PC-3 (cell line): ENCODE measurements around the gene PCDHGA5. TPM values are rescaled to one million over a fixed set of nuclear protein-coding genes. Genes with fewer than 3 reads are reported as not detected.

ENCODE experiments used
- ATAC-seq: fragments of 200-7000 bp; cut with Tn5 transposase; 2 replicates; pipeline ENCODE4 v1.9.1; 2020; ENCODE audit warnings: mild to moderate bottlenecking, moderate library complexity
- BruUV-seq: library from RNA; stranded (reverse); fragments of 400-500 nt; replicated peaks from 2 replicates; lab custom pipeline; 2021; lab: Mats Ljungman, UMichigan
- CTCF ChIA-PET: fragments of 300-600 bp; sonication (Branson Sonifier 250); formaldehyde crosslinking; loops from one replicate; lab custom pipeline; 2022; ENCODE audit warnings: antibody characterized with exemption; lab: Charles Lee
- POLR2A ChIA-PET: fragments of 300-600 bp; sonication (Branson Sonifier 250); formaldehyde crosslinking; loops from one replicate; lab custom pipeline; 2022; ENCODE audit warnings: antibody characterized with exemption; ENCODE audit not compliant: unreplicated experiment; lab: Charles Lee
- DNase-seq: peaks from one replicate; pipeline ENCODE4 v3.0.0-alpha.2; 2015
- H2AFZ ChIP-seq: fragments of 300-600 bp; sonication (generic); 2 replicates; pipeline ENCODE4 v1.6.0; 2016; ENCODE audit warnings: antibody characterized with exemption, low read length
- H3F3A ChIP-seq: fragments of 300-600 bp; sonication (generic); one replicate; pipeline ENCODE4 v1.6.0; 2017; ENCODE audit warnings: antibody characterized with exemption, low read length, control low read depth, mild to moderate bottlenecking; ENCODE audit not compliant: unreplicated experiment
- H3K27ac ChIP-seq: fragments of 300-600 bp; sonication (generic); 2 replicates; pipeline ENCODE4 v1.5.1; 2016; ENCODE audit warnings: mild to moderate bottlenecking, low read length
- H3K27me3 ChIP-seq: fragments of 300-600 bp; sonication (generic); 2 replicates; pipeline ENCODE4 v1.6.1; 2016; ENCODE audit warnings: low read length, mixed read lengths
- H3K36me3 ChIP-seq: fragments of 300-600 bp; sonication (generic); 2 replicates; pipeline ENCODE4 v1.6.1; 2016; ENCODE audit warnings: low read depth, mixed run types, low read length, mixed read lengths
- H3K4me1 ChIP-seq: fragments of 300-600 bp; sonication (generic); 2 replicates; pipeline ENCODE4 v1.5.1; 2016; ENCODE audit warnings: low read length; ENCODE audit not compliant: insufficient read depth
- H3K4me2 ChIP-seq: fragments of 300-600 bp; sonication (generic); 2 replicates; pipeline ENCODE4 v1.6.0; 2016; ENCODE audit warnings: low read length
- H3K4me3 ChIP-seq: fragments of 300-600 bp; sonication (generic); 2 replicates; pipeline ENCODE4 v1.5.1; 2016; ENCODE audit warnings: mild to moderate bottlenecking, low read length, mixed read lengths
- H3K79me2 ChIP-seq: fragments of 300-600 bp; sonication (generic); 2 replicates; pipeline ENCODE4 v1.6.1; 2017; ENCODE audit warnings: low read length, mixed read lengths
- H3K9ac ChIP-seq: fragments of 300-600 bp; sonication (generic); 2 replicates; pipeline ENCODE4 v1.6.0; 2016; ENCODE audit warnings: mild to moderate bottlenecking, low read length
- H3K9me2 ChIP-seq: fragments of 300-600 bp; sonication (generic); replicated peaks from 2 replicates; pipeline ENCODE4 v1.6.1; 2016; ENCODE audit warnings: mixed run types, low read length, mixed read lengths
- H3K9me3 ChIP-seq: fragments of 300-600 bp; sonication (generic); 2 replicates; pipeline ENCODE4 v1.6.1; 2016; ENCODE audit warnings: low read length, mixed read lengths
- H4K20me1 ChIP-seq: fragments of 300-600 bp; sonication (generic); 2 replicates; pipeline ENCODE4 v1.6.1; 2016; ENCODE audit warnings: low read length, mixed read lengths
- CTCF ChIP-seq: fragments of 300-600 bp; sonication (generic); conservative IDR thresholded peaks from 2 replicates; pipeline ENCODE4 v1.5.1; 2017; ENCODE audit warnings: antibody characterized with exemption, low read depth, mild to moderate bottlenecking, low read length
- EZH2 ChIP-seq: fragments of 300-600 bp; sonication (generic); IDR thresholded peaks from one replicate; pipeline ENCODE4 v1.6.1; 2017; ENCODE audit warnings: antibody characterized with exemption, mild to moderate bottlenecking, low read length; ENCODE audit not compliant: unreplicated experiment
- EZH2phosphoT487 ChIP-seq: fragments of 300-600 bp; sonication (generic); IDR thresholded peaks from 2 replicates; pipeline ENCODE4 v1.6.1; 2018; ENCODE audit warnings: mild to moderate bottlenecking, antibody characterized with exemption, low read length, borderline replicate concordance
- intact Hi-C: fragments of 100-400 bp; cut with micrococcal nuclease; formaldehyde crosslinking; loops from 2 replicates; pipeline ENCODE4 v1.9.0; 2023
- total RNA-seq: library from RNA; depleted of rRNA; stranded (reverse); fragments of >200 nt; gene quantifications from 2 replicates; pipeline ENCODE4 v1.2.3, GENCODE V29; 2014

Gene PCDHGA5
- total RNA-seq, 1 experiment from 2014 or later = 0.98 TPM

- ChIA-PET CTCF (no interaction called here), POLR2A (no interaction called here)
- Histone ChIP-seq H3K4me1 (no peaks in the 10 kb centered on the region), H3K79me2 (no peaks in the 10 kb centered on the region), H4K20me1 (no peaks in the 10 kb centered on the region), H3K9ac (no peak overlapping the region), H3F3A (no peaks in the 10 kb centered on the region), H3K4me3 (no peak overlapping the region), H2AFZ (no peak overlapping the region), H3K27ac (no peak overlapping the region), H3K27me3 (no peaks in the 10 kb centered on the region), H3K9me2 (no peaks in the 10 kb centered on the region), H3K4me2 (no peak overlapping the region), H3K36me3 (no peaks in the 10 kb centered on the region), H3K9me3 (no peaks in the 10 kb centered on the region)
- intact Hi-C loops = no loop called here
- TF ChIP-seq CTCF = no peak
- no peak for TF ChIP-seq EZH2phosphoT487
- no peak for TF ChIP-seq EZH2
- no peak for ATAC-seq
- BruUV-seq = no TSS peak
- DNase-seq = no peak
These were observed 7.9 kb downstream of the PCDHGA5 start for GRCh38 chr5:141371572-141372475.

- no peak for ATAC-seq
These were observed 9.8 kb downstream of the PCDHGA5 start, which contains the start of gene PCDHGA6 for GRCh38 chr5:141373673-141374317. Gene PCDHGA6 (plus strand): TSS chr5:141373891. CDS start chr5:141374084, 193 bp downstream.

More at GRCh38 chr5:141373673-141374317, 9.8 kb downstream of the PCDHGA5 start, which contains the start of gene PCDHGA6:
- H3K27me3 ChIP-seq = no peaks in the 10 kb centered on the region
- H3K9ac ChIP-seq = no peak within 1 kb of the TSS
- no peak for DNase-seq
- H4K20me1 ChIP-seq = no peaks in the 10 kb centered on the region
- no peaks in the 10 kb centered on the region for H3K79me2 ChIP-seq
- H3K9me2 ChIP-seq = no peaks in the 10 kb centered on the region
- H3K4me2 ChIP-seq = no peak within 1 kb of the TSS
- TF ChIP-seq CTCF (no peak), EZH2 (no peak), EZH2phosphoT487 (no peak)
- H3K9me3 ChIP-seq = no peaks in the 10 kb centered on the region
- no peak within 1 kb of the TSS for H3K4me3 ChIP-seq
- no TSS peak for BruUV-seq
- ChIA-PET POLR2A (no interaction called here), CTCF (no interaction called here)
- H3K4me1 ChIP-seq = no peaks in the 10 kb centered on the region
- H3K36me3 ChIP-seq = no peaks in the 10 kb centered on the region
- no peaks in the 10 kb centered on the region for H3F3A ChIP-seq
- intact Hi-C loops = no loop called here
- H3K27ac ChIP-seq = no peak within 1 kb of the TSS
- no peak within 1 kb of the TSS for H2AFZ ChIP-seq
